ENCODE data around the gene GTPBP8. TPM values are rescaled to one million over a fixed set of nuclear protein-coding genes. Genes with fewer than 3 reads are reported as not detected.

Gene GTPBP8
- total RNA-seq, 1 experiment from 2014 or later = 29.8 TPM

DNA sequence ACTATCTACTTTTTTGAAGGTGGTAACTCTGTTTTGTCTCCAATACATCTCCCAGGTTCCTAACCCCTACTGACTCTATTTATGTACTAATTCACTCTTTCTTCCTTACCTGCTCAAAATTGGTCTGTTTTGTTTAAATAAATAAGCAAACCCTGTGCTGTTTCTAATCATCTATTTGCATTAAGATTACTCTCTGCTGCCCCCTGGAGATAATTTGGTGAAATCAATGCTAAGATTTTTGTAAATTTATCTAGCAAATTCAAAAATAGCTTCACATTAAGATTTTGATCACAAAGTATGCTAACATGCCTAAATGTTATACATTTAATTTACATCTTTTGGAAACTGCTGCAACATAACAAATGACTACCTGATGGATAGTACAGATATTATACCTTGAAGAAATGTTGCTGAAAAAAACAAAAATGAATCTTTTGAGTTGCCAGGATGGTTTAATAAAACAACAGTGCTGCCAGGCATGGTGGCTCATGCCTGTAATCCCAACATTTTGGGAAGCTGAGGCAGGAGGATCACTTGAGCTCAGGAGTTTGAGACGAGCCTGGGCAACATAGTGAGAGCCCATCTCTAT is 11.4 kb upstream of the GTPBP8 start:
- no peak overlapping the region for H2BK120ac ChIP-seq (ENCODE audit: low read depth, low read length, poor library complexity, severe bottlenecking)
- no peaks in the 10 kb centered on the region for H4K20me1 ChIP-seq (ENCODE audit: control insufficient read depth, insufficient read depth, insufficient read length)
- no peak overlapping the region for H4K8ac ChIP-seq (replicated peaks; ENCODE audit: insufficient read length, low read depth, low read length)
- TF ChIP-seq, protein P1, sequence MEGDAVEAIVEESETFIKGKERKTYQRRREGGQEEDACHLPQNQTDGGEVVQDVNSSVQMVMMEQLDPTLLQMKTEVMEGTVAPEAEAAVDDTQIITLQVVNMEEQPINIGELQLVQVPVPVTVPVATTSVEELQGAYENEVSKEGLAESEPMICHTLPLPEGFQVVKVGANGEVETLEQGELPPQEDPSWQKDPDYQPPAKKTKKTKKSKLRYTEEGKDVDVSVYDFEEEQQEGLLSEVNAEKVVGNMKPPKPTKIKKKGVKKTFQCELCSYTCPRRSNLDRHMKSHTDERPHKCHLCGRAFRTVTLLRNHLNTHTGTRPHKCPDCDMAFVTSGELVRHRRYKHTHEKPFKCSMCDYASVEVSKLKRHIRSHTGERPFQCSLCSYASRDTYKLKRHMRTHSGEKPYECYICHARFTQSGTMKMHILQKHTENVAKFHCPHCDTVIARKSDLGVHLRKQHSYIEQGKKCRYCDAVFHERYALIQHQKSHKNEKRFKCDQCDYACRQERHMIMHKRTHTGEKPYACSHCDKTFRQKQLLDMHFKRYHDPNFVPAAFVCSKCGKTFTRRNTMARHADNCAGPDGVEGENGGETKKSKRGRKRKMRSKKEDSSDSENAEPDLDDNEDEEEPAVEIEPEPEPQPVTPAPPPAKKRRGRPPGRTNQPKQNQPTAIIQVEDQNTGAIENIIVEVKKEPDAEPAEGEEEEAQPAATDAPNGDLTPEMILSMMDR (conservative IDR thresholded peaks at IDR 0.05) = peak; percentile 83
- H3K18ac ChIP-seq (ENCODE audit: insufficient read length, low read depth, low read length) = no peak overlapping the region
- Mint-ChIP-seq H3K4me3 (no peak overlapping the region), H3K9me3 (no peaks in the 10 kb centered on the region), H3K27me3 (ENCODE audit: low read depth) (no peaks in the 10 kb centered on the region), H3K36me3 (ENCODE audit: insufficient read depth in 1 of 3, low read depth in 3 of 3) (no peaks in the 10 kb centered on the region), H3K4me1 (peaks cover 0 to 3% of the 10 kb centered on the region in 2 experiments; a peak in 1 of 4 replicates), H3K27ac (no peak overlapping the region)
- DNase-seq = no peak
- no peaks in the 10 kb centered on the region for H3K9me3 ChIP-seq (ENCODE audit: control insufficient read depth, low read depth, low read length)
- no peaks in the 10 kb centered on the region for H3K79me1 ChIP-seq (ENCODE audit: insufficient read depth, low read depth, low read length, poor library complexity, severe bottlenecking)
- H3T11ph ChIP-seq (ENCODE audit: low read length) = no peak overlapping the region
- H4K91ac ChIP-seq (ENCODE audit: insufficient read length, low read depth, low read length) = no peak overlapping the region
- H3K27me3 ChIP-seq (ENCODE audit: insufficient read depth, low read length) = no peaks in the 10 kb centered on the region
- H2BK20ac ChIP-seq (ENCODE audit: low read depth, low read length, poor library complexity, severe bottlenecking) = no peak overlapping the region
- H3K14ac ChIP-seq (ENCODE audit: insufficient read depth, low read length) = no peak overlapping the region
- H3K27ac ChIP-seq (ENCODE audit: insufficient read length, low read depth, low read length) = no peak overlapping the region
- no peak overlapping the region for H2AK5ac ChIP-seq (ENCODE audit: insufficient read length, low read length)
- no peaks in the 10 kb centered on the region for H3K23me2 ChIP-seq (ENCODE audit: insufficient read length, low read depth, low read length, poor library complexity, severe bottlenecking)
- no peak overlapping the region for H2BK15ac ChIP-seq (ENCODE audit: low read depth, low read length)
- no peak overlapping the region for H2AFZ ChIP-seq (ENCODE audit: low read length)
- no peak overlapping the region for H2BK5ac ChIP-seq (ENCODE audit: insufficient read length, low read length)
- no peak overlapping the region for H3K56ac ChIP-seq (ENCODE audit: insufficient read length, low read depth, low read length)
- H3K4me1 ChIP-seq (ENCODE audit: insufficient read depth, low read length) = no peaks in the 10 kb centered on the region
- no peak overlapping the region for H3K23ac ChIP-seq (ENCODE audit: insufficient read length, low read depth, low read length)
- no CpG with 5 or more reads among the region's 1 CpG for WGBS (ENCODE audit: extremely low coverage, insufficient read length, low lambda C conversion rate)
- H2BK12ac ChIP-seq (ENCODE audit: insufficient read length, low read depth, low read length) = no peak overlapping the region
- no peak overlapping the region for H3K4ac ChIP-seq (ENCODE audit: low read depth, low read length)
- no peaks in the 10 kb centered on the region for H3K79me2 ChIP-seq (ENCODE audit: insufficient read depth, low read length)
- no peak overlapping the region for H4K5ac ChIP-seq (ENCODE audit: insufficient read length, low read depth, low read length)
- no peak overlapping the region for H3K4me2 ChIP-seq (ENCODE audit: insufficient read depth, insufficient read length, low read length)
- no peak overlapping the region for H3K9ac ChIP-seq (ENCODE audit: extremely low read depth, insufficient read length, low read length)

All from H9 (cell line).